Astrocyte of the cerebellum (primary cell): Measurements from ENCODE around the gene ZBTB24.

Experiments
- DNase-seq: peaks from one replicate; pipeline ENCODE4 v3.0.0-alpha.2; 2011; ENCODE audit warnings: low read depth
- H3K4me3 ChIP-seq: 2 replicates; pipeline ENCODE4 v1.5.1; 2011; ENCODE audit warnings: mild to moderate bottlenecking, low read depth, low read length, moderate library complexity
- in situ Hi-C: cut with HindIII; loops from 2 replicates; pipeline ENCODE4 v1.10.0; 2017; ENCODE audit warnings: low sequenced_read_pairs
- TF ChIP-seq, protein P1 (sequence below): IDR thresholded peaks from 2 replicates; pipeline ENCODE4 v1.5.1; 2012; ENCODE audit warnings: low read length, low read depth, moderate library complexity, mild to moderate bottlenecking; ENCODE audit errors: missing control alignments

ZBTB24 gene

DNA sequence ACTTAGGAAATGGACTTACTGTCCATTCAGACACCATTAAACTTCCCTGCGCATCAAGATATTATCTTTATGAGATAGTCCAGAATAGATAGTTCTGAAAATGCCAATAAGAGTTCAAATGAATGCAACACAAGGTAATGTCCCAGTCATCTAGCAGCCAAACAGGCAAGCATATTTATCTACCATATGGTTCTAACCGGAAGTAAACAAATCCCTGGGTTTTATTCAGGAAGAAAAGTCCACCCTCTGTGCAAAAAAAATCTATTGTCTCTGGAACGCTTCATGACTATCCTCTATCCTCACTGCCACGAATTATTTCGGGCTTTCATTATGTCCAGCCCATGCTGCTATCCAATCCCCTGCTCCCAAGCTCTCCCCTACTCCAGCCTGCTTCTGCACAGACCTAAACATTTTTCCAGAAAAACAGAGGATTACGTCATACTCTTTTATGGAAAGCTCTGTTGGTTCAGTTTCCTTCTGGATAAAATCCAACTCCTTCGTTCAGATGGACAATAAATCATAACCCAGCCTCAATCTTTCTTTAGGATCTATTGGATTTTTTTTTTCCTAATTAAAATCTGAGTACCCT is 54.0 kb downstream of the ZBTB24 start:
- in situ Hi-C loops: no loop called here

DNA sequence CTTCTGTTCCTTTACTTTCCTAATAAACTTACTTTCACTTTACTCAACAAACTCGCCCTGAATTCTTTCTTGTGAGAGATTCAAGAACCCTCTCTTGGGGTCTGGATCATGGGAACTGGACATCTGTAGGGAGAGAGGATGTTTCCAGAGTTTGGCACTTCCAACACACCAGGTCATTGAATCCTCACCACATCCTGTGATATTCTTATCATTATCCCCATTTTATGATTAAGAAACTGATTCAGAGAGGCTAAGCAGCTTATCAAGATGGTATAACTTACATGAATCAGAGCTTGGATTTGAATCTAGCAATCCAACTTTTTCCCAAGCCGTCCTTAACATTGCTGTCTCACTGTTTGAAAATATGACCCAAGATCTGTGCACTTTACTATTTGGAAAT is 58.1 kb downstream of the ZBTB24 start:
- TF ChIP-seq, protein P1, sequence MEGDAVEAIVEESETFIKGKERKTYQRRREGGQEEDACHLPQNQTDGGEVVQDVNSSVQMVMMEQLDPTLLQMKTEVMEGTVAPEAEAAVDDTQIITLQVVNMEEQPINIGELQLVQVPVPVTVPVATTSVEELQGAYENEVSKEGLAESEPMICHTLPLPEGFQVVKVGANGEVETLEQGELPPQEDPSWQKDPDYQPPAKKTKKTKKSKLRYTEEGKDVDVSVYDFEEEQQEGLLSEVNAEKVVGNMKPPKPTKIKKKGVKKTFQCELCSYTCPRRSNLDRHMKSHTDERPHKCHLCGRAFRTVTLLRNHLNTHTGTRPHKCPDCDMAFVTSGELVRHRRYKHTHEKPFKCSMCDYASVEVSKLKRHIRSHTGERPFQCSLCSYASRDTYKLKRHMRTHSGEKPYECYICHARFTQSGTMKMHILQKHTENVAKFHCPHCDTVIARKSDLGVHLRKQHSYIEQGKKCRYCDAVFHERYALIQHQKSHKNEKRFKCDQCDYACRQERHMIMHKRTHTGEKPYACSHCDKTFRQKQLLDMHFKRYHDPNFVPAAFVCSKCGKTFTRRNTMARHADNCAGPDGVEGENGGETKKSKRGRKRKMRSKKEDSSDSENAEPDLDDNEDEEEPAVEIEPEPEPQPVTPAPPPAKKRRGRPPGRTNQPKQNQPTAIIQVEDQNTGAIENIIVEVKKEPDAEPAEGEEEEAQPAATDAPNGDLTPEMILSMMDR: no peak
- no peak overlapping the region for H3K4me3 ChIP-seq
- DNase-seq: no peak
- in situ Hi-C loops: no loop called here

More for the DNA sequence above, 54.0 kb downstream of the ZBTB24 start:
- no peak overlapping the region for H3K4me3 ChIP-seq
- DNase-seq: no peak
- TF ChIP-seq, protein P1: no peak

DNA sequence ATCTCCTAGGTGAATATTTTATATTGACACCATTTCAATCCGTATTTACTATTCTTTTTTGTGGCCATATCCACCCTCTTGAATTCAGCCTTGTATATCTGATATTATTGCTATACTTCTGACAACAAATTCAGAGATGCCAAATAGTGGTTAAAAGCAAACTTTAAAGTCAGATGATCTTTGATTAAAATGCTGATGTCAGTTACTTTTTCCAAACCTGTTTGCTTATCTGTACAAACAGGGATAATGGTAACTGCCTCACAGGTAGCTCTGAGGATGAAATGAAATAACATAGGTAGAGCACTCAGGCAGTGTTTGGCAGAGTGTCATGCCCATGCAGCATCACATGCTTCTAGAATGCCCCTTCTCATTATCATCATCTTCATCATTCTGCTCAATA is 61.8 kb downstream of the ZBTB24 start:
- H3K4me3 ChIP-seq: no peak overlapping the region
- TF ChIP-seq, protein P1: no peak
- in situ Hi-C loops: no loop called here
- DNase-seq: no peak

DNA sequence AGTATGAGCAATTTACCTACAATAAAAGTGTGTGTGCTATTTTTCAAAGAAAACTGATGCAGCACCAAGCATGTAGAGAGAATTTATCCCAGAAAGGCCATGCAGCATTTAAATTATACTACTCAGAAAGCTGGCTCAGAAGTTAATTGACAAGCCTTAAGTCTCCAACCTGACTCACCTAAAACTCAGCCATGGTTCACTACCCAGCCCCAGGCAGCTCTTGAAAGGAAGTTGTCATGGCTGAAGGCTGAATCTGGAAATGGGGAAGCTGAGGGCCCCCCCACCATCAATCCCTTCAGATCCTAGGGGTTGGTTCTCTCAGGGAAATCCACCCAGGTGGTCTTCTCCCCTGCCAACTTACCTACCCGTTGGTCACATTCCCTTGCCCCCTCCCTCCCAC is 62.3 kb downstream of the ZBTB24 start:
- in situ Hi-C loops: no loop called here
- DNase-seq: no peak
- no peak overlapping the region for H3K4me3 ChIP-seq
- TF ChIP-seq, protein P1: no peak

DNA sequence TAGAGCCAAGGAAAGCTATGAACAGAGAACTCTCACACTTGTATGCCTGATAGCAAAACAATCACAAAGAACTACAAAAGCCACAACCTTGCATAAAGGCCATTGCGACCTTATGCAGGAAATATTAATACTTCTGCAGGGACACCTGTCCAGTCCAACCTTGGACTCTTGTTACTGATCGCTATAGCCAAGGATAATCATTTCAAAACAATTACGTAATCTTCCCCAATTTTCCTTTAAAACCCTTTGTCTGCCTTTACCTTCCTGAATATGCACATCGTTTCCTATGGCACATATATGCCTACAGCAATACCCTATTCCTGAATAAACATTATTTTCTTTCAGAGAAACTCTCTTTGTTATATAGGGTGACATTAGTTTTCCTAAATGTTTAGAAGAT is 65.4 kb downstream of the ZBTB24 start:
- in situ Hi-C loops: no loop called here
- H3K4me3 ChIP-seq: no peak overlapping the region
- DNase-seq: no peak
- TF ChIP-seq, protein P1: no peak
